ENCODE results near the gene CCNQ. TPM values are rescaled to one million over a fixed set of nuclear protein-coding genes. Genes with fewer than 3 reads are reported as not detected.

CCNQ gene
- total and polyA plus RNA-seq, 2 experiments from 2014 or later = 34.5 to 45.5 TPM

GRCh38 chrX:153640045-153640686 is 41.2 kb upstream of the CCNQ start:
- no peak overlapping the region for H2AFZ ChIP-seq
- WGBS, 2 experiments (ENCODE audit: low coverage in 1 of 2, low lambda C conversion rate in 2 of 2, missing lambda C conversion rate in 2 of 2) = 66 to 81% methylated on average over 9 to 22 of the region's 23 CpGs

GRCh38 chrX:153639177-153640044 is 40.5 kb upstream of the CCNQ start:
- Histone ChIP-seq H3K27me3 (replicated peaks; ENCODE audit: insufficient read depth) (0 out of 2 replicates have a peak, but pooled peaks cover under 1% of the 10 kb centered on the region), H3K4me2 (ENCODE audit: unreplicated experiment) (no peak overlapping the region), H3K4me1 (ENCODE audit: insufficient read depth) (no peaks in the 10 kb centered on the region), H3K9me2 (ENCODE audit: insufficient read depth) (no peaks in the 10 kb centered on the region), H3K4me3 (no peak overlapping the region), H3K36me3 (ENCODE audit: low read depth) (no peaks in the 10 kb centered on the region), H2AFZ (no peak overlapping the region), H3K27ac (no peak overlapping the region), H3F3A (ENCODE audit: insufficient read depth) (no peaks in the 10 kb centered on the region), H3K9ac (no peak overlapping the region), H4K20me1 (ENCODE audit: insufficient read depth) (no peaks in the 10 kb centered on the region), H3K79me2 (ENCODE audit: insufficient read depth) (no peaks in the 10 kb centered on the region), H3K9me3 (ENCODE audit: low read depth) (no peaks in the 10 kb centered on the region)
- in situ Hi-C loops (cut with MboI) = no loop called here
- DNase-seq = no peak
- 67 to 76% methylated on average over 9 to 25 of the region's 28 CpGs for WGBS, 2 experiments (ENCODE audit: low coverage in 1 of 2, low lambda C conversion rate in 2 of 2, missing lambda C conversion rate in 2 of 2)
- no peak for TF ChIP-seq EZH2phosphoT487 (IDR thresholded peaks at IDR 0.05; ENCODE audit: insufficient read depth, low read depth)
- no peak for TF ChIP-seq EZH2 (IDR thresholded peaks at IDR 0.05; ENCODE audit: insufficient read depth, poor library complexity, severe bottlenecking)

More at GRCh38 chrX:153640045-153640686, 41.2 kb upstream of the CCNQ start:
- no peak for DNase-seq
- Histone ChIP-seq H3K4me1 (ENCODE audit: insufficient read depth) (no peaks in the 10 kb centered on the region), H3K36me3 (ENCODE audit: low read depth) (no peaks in the 10 kb centered on the region), H3K27me3 (replicated peaks; ENCODE audit: insufficient read depth) (0 out of 2 replicates have a peak, but pooled peaks cover 7% of the 10 kb centered on the region), H3K4me2 (ENCODE audit: unreplicated experiment) (no peak overlapping the region), H3K79me2 (ENCODE audit: insufficient read depth) (no peaks in the 10 kb centered on the region), H3K27ac (no peak overlapping the region), H3K9me3 (ENCODE audit: low read depth) (no peaks in the 10 kb centered on the region), H3F3A (ENCODE audit: insufficient read depth) (no peaks in the 10 kb centered on the region), H4K20me1 (ENCODE audit: insufficient read depth) (no peaks in the 10 kb centered on the region), H3K9me2 (ENCODE audit: insufficient read depth) (no peaks in the 10 kb centered on the region), H3K4me3 (no peak overlapping the region), H3K9ac (no peak overlapping the region)
- TF ChIP-seq EZH2 (IDR thresholded peaks at IDR 0.05; ENCODE audit: insufficient read depth, poor library complexity, severe bottlenecking) = no peak
- no peak for TF ChIP-seq EZH2phosphoT487 (IDR thresholded peaks at IDR 0.05; ENCODE audit: insufficient read depth, low read depth)
- in situ Hi-C loops (cut with MboI) = no loop called here

GRCh38 chrX:153638436-153639176 is 39.7 kb upstream of the CCNQ start:
- DNase-seq = no peak
- H3K4me1 ChIP-seq (ENCODE audit: insufficient read depth) = no peaks in the 10 kb centered on the region
- no peaks in the 10 kb centered on the region for H3K27me3 ChIP-seq (replicated peaks; ENCODE audit: insufficient read depth)
- no peak for TF ChIP-seq EZH2phosphoT487 (IDR thresholded peaks at IDR 0.05; ENCODE audit: insufficient read depth, low read depth)
- TF ChIP-seq EZH2 (IDR thresholded peaks at IDR 0.05; ENCODE audit: insufficient read depth, poor library complexity, severe bottlenecking) = no peak
- no peak overlapping the region for H3K9ac ChIP-seq
- no peaks in the 10 kb centered on the region for H3K36me3 ChIP-seq (ENCODE audit: low read depth)
- H3K9me2 ChIP-seq (ENCODE audit: insufficient read depth) = no peaks in the 10 kb centered on the region
- H3K27ac ChIP-seq = no peak overlapping the region
- no peaks in the 10 kb centered on the region for H3K79me2 ChIP-seq (ENCODE audit: insufficient read depth)
- in situ Hi-C loops (cut with MboI) = no loop called here
- no peak overlapping the region for H3K4me2 ChIP-seq (ENCODE audit: unreplicated experiment)
- H3K9me3 ChIP-seq (ENCODE audit: low read depth) = no peaks in the 10 kb centered on the region
- no peaks in the 10 kb centered on the region for H4K20me1 ChIP-seq (ENCODE audit: insufficient read depth)
- H3K4me3 ChIP-seq = no peak overlapping the region
- 66 to 73% methylated on average over 6 to 10 of the region's 20 CpGs for WGBS, 2 experiments (ENCODE audit: low coverage in 1 of 2, low lambda C conversion rate in 2 of 2, missing lambda C conversion rate in 2 of 2)
- H2AFZ ChIP-seq = no peak overlapping the region
- no peaks in the 10 kb centered on the region for H3F3A ChIP-seq (ENCODE audit: insufficient read depth)

- Histone ChIP-seq H2AFZ (no peak overlapping the region), H3K27ac (no peak overlapping the region), H3F3A (ENCODE audit: insufficient read depth) (no peaks in the 10 kb centered on the region), H3K79me2 (ENCODE audit: insufficient read depth) (no peaks in the 10 kb centered on the region), H3K9me3 (ENCODE audit: low read depth) (no peaks in the 10 kb centered on the region), H3K4me2 (ENCODE audit: unreplicated experiment) (no peak overlapping the region), H3K9ac (no peak overlapping the region), H3K27me3 (replicated peaks; ENCODE audit: insufficient read depth) (no peaks in the 10 kb centered on the region), H3K9me2 (ENCODE audit: insufficient read depth) (no peaks in the 10 kb centered on the region), H4K20me1 (ENCODE audit: insufficient read depth) (no peaks in the 10 kb centered on the region), H3K4me1 (ENCODE audit: insufficient read depth) (no peaks in the 10 kb centered on the region), H3K4me3 (no peak overlapping the region), H3K36me3 (ENCODE audit: low read depth) (no peaks in the 10 kb centered on the region)
- in situ Hi-C loops (cut with MboI) = no loop called here
- no peak for TF ChIP-seq EZH2 (IDR thresholded peaks at IDR 0.05; ENCODE audit: insufficient read depth, poor library complexity, severe bottlenecking)
- no peak for TF ChIP-seq EZH2phosphoT487 (IDR thresholded peaks at IDR 0.05; ENCODE audit: insufficient read depth, low read depth)
- 67 to 81% methylated on average over 3 to 5 of the region's 6 CpGs for WGBS, 2 experiments (ENCODE audit: low coverage in 1 of 2, low lambda C conversion rate in 2 of 2, missing lambda C conversion rate in 2 of 2)
- no peak for DNase-seq
Observed at GRCh38 chrX:153638041-153638371, 39.1 kb upstream of the CCNQ start.
